ENCODE data around the gene PACSIN3. TPM values are rescaled to one million over a fixed set of nuclear protein-coding genes. Genes with fewer than 3 reads are reported as not detected.

PACSIN3 gene
- total RNA-seq, 6 experiments from 2014 or later, result 9.6 to 31.1 (median 25.0) TPM

DNA sequence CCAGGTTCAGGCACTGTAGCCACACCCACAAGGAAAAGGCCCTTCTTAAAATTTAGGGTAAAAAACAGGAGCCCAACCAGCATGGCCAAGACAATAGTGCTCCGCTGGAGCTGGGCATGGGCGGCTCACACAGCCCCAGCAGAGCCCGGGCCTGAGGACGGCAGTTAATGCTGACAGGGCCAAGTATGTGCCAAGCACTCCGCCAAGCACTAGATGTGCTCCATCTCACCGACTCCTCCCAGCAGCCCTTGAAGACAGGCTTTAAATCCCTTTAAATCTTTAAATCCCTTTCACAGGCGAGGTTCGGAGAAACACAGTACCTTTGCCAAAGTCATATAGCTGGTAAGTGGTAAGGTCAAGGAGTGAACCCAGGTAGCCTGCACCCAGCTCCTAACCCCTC, 14.4 kb downstream of the PACSIN3 start:
- H3K4me3 ChIP-seq, result no peak overlapping the region
- H3K27ac ChIP-seq, result no peak overlapping the region
- 67% methylated on average over 3 of the region's 8 CpGs for WGBS (ENCODE audit: insufficient coverage, low coverage, low lambda C conversion rate, missing lambda C conversion rate)
- no peak for DNase-seq
- peaks cover 0 to 49% (median 4%) of the 10 kb centered on the region in 4 donors for H3K4me1 ChIP-seq
- intact Hi-C loops (cut with DNase I), result loop anchor here in 1 of 2 donors (5.0 kb wide), 1 partner anchor 90 kb away; no protein-coding TSS in a partner anchor
- no peaks in the 10 kb centered on the region for H3K27me3 ChIP-seq
- no peak for TF ChIP-seq POLR2A (IDR thresholded peaks at IDR 0.05)
- TF ChIP-seq, protein P1, sequence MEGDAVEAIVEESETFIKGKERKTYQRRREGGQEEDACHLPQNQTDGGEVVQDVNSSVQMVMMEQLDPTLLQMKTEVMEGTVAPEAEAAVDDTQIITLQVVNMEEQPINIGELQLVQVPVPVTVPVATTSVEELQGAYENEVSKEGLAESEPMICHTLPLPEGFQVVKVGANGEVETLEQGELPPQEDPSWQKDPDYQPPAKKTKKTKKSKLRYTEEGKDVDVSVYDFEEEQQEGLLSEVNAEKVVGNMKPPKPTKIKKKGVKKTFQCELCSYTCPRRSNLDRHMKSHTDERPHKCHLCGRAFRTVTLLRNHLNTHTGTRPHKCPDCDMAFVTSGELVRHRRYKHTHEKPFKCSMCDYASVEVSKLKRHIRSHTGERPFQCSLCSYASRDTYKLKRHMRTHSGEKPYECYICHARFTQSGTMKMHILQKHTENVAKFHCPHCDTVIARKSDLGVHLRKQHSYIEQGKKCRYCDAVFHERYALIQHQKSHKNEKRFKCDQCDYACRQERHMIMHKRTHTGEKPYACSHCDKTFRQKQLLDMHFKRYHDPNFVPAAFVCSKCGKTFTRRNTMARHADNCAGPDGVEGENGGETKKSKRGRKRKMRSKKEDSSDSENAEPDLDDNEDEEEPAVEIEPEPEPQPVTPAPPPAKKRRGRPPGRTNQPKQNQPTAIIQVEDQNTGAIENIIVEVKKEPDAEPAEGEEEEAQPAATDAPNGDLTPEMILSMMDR (IDR thresholded peaks at IDR 0.05), result no peak
- ATAC-seq, result no peak
- H3K9me3 ChIP-seq, result no peaks in the 10 kb centered on the region
- peaks cover 0 to 71% (median 41%) of the 10 kb centered on the region in 4 donors for H3K36me3 ChIP-seq

DNA sequence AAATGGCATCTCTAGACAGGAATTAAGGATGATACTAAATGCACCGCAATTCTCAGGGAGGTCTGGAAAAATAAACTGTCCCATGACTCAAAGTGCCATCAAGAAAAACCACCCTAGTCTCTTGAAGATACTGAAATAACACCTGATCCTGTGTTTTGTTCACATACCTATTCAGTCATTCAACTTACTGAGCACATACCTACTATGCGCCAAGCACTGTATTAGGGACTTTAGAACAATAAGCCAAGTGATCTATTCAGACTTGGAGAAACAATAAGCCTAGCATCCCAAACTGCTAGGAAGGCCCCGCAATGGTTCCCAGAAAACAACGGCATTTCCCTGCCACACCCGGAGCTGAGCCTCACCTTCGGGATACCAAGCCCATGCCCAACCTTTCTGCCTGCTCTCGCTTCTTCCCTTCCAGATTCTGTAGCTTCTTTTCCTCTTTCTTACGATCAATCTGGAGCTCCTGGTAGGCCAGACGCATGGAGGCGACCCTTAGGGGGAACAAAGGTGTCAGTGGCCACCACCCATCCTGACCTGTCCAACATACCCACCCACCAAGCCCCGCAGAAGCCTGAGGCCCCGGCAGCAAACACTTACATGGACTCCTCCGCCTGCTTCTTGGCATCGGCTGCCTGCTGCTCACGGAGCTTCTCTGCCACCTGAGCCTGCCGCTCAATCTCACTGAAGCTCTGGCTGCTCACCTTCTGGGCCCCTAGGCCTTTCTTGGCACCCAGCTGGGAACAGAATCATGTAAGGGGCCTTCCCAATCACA, 15.0 kb downstream of the PACSIN3 start:
- ATAC-seq (no peak), DNase-seq (no peak)
- Histone ChIP-seq H3K27ac (no peak overlapping the region), H3K27me3 (no peaks in the 10 kb centered on the region), H3K36me3 (peaks cover 0 to 77% (median 45%) of the 10 kb centered on the region in 4 donors), H3K4me1 (peaks cover 0 to 49% (median 4%) of the 10 kb centered on the region in 4 donors), H3K9me3 (no peaks in the 10 kb centered on the region), H3K4me3 (no peak overlapping the region)
- intact Hi-C loops (cut with DNase I), result loop anchor here in 1 of 2 donors (5.0 kb wide), 1 partner anchor 91 kb away; no protein-coding TSS in a partner anchor
- TF ChIP-seq POLR2A (IDR thresholded peaks at IDR 0.05), result no peak
- TF ChIP-seq, protein P1 (IDR thresholded peaks at IDR 0.05), result no peak
- WGBS (ENCODE audit: insufficient coverage, low coverage, low lambda C conversion rate, missing lambda C conversion rate), result 90% methylated on average over 5 of the region's 16 CpGs

DNA sequence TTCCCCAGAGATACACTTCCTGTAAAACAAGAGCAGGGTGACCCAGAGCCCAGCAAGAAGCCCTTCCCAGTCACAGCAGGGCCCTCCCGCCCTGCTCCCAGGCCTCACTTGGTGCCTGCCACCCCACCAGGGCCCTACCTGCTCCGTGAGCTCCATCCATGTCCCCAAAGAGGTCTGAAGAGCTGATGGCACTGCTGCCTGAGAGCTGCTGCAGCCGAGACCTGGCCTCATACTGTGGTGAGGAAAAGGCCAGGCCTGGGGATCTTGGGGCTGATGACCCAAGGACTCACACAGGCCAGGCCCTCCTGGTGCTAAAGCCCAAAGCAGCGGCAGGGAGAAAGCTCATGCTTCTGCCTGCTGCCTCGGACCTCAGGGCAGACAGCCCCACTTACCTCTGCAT, 19.9 kb downstream of the PACSIN3 start:
- 96% methylated on average over 3 of the region's 5 CpGs for WGBS (ENCODE audit: insufficient coverage, low coverage, low lambda C conversion rate, missing lambda C conversion rate)
- H3K9me3 ChIP-seq, result no peaks in the 10 kb centered on the region
- H3K4me3 ChIP-seq, result no peak overlapping the region
- TF ChIP-seq POLR2A (IDR thresholded peaks at IDR 0.05), result no peak
- TF ChIP-seq, protein P1 (IDR thresholded peaks at IDR 0.05), result no peak
- intact Hi-C loops (cut with DNase I), result loop anchor here in 1 of 2 donors (10.0 kb wide), 1 partner anchor 532 kb away; no protein-coding TSS in a partner anchor
- peaks cover 0 to 10% (median 0%) of the 10 kb centered on the region in 4 donors for H3K4me1 ChIP-seq
- DNase-seq (no peak), ATAC-seq (no peak)
- H3K36me3 ChIP-seq, result peaks cover 0 to 70% (median 43%) of the 10 kb centered on the region in 4 donors
- H3K27me3 ChIP-seq, result no peaks in the 10 kb centered on the region
- H3K27ac ChIP-seq, result no peak overlapping the region

DNA sequence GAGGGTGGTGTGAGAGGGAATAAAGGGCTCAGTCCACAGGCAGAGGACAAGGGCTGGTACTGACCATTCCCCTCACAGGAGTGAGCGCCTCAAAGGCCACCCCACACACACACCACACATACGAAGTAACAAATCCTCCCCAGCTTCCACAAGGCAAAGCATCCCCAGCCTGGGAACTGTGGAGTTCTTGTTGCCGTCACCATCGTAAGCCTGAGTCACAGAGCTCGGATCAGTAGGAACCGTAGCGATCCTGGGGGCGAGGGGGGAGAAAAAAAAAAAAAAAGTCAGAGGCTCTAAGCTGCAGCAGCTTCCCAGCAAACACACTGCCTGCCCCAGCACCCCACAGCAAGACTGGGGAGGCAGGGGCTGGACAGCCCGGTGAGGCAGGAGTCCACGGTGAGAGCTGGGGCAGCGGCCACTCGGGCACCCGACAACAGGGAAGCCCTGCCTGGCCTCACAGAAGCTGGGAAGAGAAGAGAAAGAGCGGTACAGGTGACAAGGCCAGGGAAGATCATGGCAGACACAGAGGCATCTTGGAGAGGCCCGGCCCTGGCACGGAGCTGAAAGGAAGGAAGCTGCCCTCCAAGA, 20.9 kb downstream of the PACSIN3 start:
- no peak for TF ChIP-seq POLR2A (IDR thresholded peaks at IDR 0.05)
- TF ChIP-seq, protein P1 (IDR thresholded peaks at IDR 0.05), result no peak
- Histone ChIP-seq H3K36me3 (peaks cover 0 to 59% (median 35%) of the 10 kb centered on the region in 4 donors), H3K27me3 (no peaks in the 10 kb centered on the region), H3K4me3 (no peak overlapping the region), H3K4me1 (peaks cover 0 to 10% (median 0%) of the 10 kb centered on the region in 4 donors), H3K27ac (no peak overlapping the region), H3K9me3 (no peaks in the 10 kb centered on the region)
- whole genome bisulfite sequencing (ENCODE audit: insufficient coverage, low coverage, low lambda C conversion rate, missing lambda C conversion rate), result 90% methylated on average over 10 of the region's 16 CpGs
- intact Hi-C loops (cut with DNase I), result loop anchor here in 1 of 2 donors (10.0 kb wide), 1 partner anchor 531 kb away; no protein-coding TSS in a partner anchor
- ATAC-seq (no peak), DNase-seq (no peak)

All from right lobe of liver (tissue), 6 donors.